Cerebellar cortex (tissue), 1 donor: Measurements from ENCODE around the gene CPED1.

Source experiments
- DNase-seq: peaks from one replicate; pipeline ENCODE4 v3.0.0-alpha.2; 2015; ENCODE audit warnings: low spot score

Gene CPED1

DNA sequence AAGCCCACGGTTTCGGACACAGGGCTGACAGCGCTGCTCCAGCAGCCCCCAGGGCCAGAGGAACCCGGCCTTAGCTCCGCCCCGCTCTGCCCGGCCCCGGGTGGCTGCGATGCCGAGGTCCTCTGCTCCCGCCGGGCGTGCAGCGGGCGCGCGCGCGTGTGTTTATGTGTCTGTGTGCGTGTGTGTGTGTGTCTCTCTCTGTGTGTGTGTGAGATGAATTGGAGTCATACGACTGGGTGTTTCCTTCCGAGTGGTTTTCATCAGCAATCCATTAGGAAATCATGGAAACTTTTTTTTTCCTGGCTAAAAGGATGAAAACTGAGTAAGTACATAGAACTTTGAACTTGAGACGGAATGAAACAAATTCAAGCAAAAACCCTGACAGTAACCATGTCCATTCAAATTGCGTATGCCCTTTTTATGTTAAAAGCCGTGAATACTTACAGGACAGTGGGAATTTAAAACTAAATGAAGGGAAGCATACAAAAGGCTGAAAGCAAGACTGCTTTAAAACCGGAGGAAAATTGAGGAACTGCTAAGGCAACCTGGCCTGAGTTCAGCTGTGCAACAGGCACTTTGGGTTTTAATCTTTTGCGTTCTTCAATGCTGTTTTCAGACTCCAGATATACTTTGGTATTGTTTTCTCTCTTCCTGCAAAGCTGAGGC lies at the start of gene CPED1:
Gene CPED1 (plus strand): TSS at position 121 of the 666 bp plus-strand sequence. CDS start 911 bp downstream, outside the sequence.
- DNase-seq: peak; percentile 43

DNA sequence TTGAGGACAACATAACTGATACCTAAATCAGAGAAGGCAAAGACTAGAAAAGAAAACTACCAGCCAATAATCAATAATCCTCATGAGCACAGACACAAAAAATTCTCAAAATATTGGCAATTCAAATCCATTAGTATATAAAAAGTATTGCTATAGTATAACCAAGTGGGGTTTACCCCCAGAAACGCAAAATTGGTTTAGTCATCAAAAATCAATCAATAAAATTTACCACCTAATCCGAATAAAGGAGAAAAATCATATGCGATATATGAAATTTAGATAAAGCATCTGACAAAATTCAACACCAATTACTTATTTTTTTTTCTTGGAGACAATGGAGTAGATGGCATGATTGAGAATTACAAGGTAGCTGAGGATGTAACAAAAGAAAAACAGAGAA lies 49.2 kb upstream of the CPED1 start:
- DNase-seq: no peak

DNA sequence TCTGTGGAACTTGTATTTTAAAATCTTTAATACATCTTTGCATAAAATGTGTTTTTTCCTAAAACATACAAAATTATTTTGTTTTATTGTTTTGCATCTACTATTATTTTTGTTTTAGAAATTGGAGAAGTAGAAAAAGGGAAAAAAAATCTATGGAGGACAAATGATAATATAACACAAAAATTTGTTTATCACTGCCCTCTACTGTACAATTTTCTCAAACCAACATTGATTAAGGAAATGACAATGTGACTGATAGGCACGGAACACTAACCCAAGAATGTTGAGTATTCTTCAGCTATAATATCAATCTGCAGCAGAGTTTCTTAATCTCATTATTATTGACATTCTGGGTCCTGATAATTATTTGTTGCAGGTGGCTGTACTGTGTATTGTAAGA lies 47.4 kb upstream of the CPED1 start:
- DNase-seq: no peak

DNA sequence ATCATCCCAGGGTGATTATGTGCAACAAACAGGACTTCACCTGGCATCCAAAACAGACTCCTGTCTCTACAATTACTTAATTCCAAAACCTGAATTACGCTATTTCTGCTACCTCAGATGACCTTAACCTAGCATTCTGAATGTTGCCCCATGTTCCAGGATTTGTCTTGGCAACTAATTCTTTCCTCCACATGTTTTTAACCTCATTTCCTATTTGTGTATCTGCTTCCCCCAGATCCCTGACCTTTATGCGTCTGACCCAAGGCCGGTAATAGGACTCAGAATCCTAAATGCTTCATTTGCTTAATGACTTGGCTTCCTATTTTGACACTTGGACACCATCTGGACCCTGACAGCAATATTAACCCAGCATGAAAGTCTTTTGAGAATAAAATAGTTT lies 46.7 kb upstream of the CPED1 start:
- no peak for DNase-seq

DNA sequence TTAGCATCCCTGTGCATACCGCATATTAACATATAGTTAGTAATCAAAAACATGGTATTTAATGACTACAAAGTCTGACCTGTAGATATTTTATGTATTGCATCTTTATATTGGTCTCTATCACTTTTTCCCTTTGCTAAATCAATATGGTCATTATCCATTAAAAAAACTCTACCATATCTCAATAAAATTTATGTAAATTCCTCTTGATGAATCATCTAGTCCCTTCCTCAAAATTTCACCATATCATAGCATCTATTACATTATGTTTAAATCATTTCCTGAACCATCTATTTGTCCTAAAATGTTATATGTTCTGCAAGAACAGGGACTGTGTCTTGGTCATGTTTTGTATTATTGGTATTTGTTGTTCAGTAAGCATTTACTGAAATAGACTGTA lies 45.6 kb upstream of the CPED1 start:
- no peak for DNase-seq

DNA sequence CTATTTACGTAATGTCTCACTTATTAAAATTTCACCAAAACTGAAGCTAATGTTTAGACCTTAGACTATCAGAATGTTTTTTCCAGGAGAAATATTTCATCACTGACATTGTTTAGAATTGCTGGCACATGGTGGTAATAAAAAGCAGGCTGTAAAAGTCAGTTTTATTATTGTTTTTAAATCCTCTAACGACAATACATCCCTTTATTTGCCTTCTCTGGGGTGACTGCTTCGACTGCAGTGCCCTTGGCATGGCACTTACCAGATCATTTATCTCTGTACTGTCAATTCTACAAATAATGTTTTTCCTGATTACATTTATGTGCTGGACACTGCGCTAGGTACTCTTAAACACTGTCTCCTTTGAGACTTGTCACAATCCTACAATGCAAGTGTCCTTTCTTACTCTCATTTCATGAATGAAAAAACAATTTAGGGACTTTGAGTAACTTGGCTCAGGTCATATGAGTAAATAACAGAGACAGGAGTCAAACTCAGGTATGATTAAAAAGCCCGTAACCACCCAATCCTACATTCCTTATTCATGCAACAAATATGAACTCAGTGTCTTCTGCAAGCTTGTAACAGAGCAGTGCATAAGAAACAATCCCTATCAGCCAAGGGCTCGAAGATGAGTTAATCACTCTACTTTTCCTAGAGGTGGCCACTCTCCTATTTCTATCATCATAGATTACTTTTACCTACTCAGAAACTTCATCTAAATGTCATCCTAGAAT lies 43.5 kb upstream of the CPED1 start:
- DNase-seq: no peak

DNA sequence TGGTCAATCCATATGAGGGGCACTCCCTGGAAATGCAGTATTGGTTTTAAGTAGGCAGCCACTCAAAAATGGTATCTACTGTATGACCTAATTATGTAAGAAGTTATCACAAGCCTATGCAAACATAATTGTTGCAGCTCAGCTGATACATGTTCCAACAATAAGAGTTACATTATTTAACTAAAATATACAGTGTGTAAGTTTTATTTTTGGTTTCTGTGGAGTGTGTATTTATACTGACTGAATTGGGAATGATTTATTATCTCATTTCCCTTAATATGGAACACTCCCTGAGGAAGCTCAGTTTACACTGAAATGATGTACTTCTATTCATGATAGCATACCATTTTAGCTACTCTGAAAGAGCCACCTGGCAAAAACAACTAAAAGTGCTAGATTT lies 40.5 kb upstream of the CPED1 start:
- no peak for DNase-seq

DNA sequence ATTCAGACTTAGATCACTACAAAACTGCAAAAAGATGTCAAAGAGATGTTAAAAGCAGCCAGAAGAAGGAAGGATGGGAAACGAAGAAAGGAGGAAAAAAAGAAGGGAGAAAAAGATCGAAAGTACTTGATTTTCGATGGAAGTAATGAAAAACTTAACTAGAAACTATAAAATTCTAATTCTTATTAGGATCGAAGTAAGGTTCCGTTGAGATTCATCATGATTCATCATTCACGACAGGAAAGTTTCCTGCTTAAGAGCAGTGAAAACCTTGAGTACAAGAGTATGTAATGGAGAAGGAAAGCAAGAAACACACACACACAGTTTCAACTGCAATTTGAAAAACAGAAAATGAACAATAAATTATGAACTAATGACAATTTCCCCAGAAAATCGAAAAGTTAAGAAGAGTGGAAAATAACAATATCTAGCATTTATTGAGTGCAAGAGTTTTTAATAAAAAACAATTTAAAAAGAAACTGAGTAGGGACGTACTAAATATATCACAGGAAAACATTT lies 39.1 kb upstream of the CPED1 start:
- DNase-seq: no peak

DNA sequence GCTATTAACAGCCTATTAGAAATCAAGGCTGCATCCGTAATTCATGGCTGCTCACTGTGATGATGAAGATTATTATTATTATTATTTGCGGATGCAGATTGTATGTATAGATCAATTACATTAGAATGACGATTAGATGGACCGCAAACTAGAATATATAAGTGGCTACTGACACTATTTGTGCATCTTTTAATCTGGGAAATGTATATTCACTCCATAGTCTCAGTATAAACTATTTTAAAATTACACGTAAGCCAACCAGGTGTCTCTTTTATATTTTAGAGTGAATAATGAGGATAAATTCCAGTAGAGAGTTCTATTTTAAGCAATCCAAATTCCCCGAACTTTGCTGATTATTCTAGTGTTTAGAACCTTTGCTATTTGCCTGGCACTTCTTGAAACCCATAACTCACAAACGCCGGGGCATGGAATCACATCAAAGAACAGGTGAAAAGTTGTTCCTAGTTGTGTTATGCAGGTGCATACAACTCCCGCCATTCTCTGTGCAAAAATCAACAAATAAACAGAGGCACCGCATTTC lies 38.4 kb upstream of the CPED1 start:
- no peak for DNase-seq

DNA sequence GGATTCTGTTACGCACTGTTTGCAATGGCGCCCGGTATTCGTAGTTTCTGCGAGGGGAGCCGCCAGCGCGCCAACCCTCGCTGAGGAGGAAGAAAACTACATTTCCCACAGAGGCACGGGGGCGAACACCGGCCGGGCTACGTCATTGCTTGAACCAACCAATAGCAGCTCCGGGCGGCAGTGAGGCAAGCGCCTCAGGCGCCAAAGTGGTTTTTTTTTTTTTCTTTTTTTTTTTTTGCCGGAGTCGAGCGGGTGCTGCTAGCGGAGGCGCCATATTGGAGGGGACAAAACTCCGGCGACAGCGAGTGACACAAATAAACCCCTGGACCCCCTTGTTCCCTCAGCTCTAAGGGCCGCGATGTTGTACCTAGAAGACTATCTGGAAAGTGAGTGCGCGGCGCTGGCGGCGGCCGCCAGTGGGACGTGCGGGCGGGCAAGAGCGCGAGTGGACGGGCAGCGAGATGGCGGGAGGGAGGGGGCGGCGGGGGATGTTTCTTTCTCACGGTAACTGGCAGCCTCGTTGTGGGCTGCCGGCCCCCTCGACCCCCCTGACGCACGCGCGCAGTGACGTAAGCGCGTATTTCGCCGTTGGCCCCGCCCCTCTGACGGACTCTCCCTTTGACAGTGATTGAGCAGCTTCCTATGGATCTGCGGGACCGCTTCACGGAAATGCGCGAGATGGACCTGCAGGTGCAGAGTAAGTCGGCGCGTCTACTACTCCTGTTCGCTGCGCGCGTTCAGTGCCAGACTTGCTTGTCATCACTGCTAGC lies 37.8 kb upstream of the CPED1 start, which contains the start of gene ING3:
Gene ING3 (plus strand): TSS at position 239 of the 770 bp plus-strand sequence. CDS start 120 bp downstream, at position 359.
- peak; percentile 99 for DNase-seq

DNA sequence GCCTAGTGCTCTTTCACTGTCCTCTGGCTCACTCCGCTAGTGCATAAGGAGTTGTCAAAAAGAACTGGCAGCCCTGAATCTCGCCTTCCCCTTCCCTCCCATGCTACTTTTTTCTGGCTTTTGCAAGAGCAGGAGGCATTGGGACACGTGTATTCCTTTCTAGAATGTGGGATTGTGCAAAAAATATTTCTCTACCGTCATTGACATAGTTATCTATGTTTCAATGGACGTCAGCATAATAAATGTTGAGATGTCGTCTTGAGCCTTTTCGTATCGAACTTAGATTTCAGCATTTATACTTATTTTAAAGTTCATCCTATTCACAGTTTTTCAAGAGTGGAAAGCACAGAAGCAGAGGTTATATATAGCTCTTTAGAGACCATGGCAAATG lies 37.2 kb upstream of the CPED1 start:
- no peak for DNase-seq

DNA sequence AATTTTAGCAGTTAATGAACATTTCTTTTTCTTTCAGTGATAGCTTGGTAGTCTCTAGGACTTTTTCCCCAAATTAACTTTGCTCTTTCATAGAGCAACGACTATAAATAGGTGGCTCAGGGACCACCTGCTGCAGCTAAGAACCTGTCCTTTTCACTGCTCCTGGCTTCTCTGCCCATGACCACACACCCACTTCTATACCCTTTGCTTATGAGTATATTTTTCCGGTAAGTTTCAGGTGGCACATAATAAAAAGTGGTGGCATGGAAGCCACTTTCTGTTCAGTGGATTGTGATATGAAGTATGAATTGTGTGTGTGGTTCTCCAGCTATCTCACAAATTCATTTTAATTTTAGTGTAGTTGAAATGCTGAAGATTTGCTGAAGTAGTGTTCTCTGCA lies 36.7 kb upstream of the CPED1 start:
- DNase-seq: no peak

DNA sequence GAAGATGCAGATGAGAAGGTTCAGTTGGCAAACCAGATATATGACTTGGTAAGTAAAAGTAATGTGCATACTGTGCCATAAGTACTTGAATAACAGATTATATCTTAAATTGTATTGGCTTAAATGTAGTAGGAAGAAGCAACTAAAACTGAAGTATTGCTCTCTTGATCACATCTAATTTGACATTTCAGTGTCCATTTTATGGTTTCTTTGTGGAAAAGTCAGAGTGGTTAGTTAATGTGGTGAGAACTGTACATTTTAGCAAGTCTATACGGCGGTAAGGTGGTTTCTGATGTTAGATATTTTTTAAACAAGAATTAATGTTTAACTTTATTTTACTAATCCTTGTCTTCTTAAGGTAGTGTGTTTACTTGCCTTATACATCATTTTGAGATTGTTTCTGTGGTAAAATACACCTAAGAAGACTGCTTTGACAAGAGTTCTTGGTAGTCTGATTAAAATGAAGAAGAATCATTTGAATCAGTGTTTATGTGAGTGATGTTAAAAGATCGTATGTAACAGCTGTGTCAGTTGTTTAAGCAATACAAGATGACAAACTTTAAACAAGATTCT lies 32.8 kb upstream of the CPED1 start:
- no peak for DNase-seq

DNA sequence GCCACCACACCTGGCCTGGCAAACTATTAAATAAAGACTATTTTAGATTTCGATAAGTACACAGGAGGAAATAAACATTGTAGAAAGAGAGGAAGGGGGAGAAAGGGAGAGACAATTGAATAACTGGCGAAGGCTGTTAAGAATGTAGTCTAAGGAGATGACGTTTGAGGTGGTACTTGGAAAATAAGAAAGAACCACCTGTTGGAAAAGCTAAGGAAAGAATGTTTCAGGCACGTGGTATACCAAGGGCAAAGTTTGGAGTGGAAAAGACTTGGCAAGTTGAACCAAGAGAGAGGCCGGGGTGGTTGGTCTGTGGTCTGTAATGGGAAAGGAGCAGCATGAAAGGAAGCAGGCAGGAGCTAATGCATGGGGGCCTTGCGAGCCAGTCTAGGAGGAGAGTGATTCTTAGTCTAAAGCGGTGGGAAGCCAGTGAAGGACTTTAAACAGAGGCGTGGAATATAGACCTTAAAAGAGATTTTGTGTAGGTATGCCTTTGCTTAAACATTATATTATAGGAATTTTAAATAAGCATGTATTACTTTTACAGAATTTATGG lies 28.5 kb upstream of the CPED1 start:
- no peak for DNase-seq

DNA sequence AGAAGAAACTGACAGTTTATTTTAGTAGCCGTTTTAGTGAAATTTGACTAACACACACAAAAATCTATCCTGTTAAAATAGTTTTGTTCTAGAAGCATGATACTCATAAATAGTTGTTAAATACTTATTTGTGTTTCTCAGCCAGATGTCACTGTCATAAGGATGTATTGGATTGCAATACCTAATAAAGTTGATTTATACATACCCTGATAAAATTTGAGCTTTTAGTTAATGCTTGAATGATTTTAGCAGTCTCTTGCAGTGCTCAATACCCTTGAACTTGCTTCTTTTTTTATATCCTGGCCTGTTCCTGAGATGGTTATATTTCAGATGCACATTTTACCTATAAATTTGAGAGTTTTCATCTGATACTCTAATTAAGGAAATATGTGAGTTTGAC lies 27.8 kb upstream of the CPED1 start:
- DNase-seq: no peak

DNA sequence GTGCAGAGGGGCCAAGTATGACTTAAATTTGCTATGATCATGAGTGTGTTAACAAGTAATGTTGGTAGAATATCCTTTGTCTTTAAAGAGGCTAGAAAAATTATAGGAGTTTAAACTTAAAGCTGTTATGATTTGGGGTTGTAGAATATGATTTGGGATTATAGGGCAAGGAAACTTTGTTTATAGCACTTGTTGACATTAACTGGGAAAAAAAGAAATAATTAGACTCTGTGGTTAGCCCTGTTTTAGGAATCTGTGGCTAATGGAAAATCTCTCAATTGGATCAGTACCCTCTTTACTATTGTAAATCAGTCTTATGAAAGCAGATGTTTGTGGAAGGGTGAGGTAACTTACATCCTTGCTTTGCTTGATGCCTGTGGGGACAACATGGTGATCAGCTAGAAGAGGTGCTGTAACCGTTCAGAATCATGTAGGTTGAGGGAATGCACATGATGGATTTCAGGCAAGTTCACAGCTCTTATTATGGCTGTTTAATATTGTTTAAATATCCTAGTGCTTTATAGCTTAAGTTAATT lies 26.8 kb upstream of the CPED1 start:
- no peak for DNase-seq

DNA sequence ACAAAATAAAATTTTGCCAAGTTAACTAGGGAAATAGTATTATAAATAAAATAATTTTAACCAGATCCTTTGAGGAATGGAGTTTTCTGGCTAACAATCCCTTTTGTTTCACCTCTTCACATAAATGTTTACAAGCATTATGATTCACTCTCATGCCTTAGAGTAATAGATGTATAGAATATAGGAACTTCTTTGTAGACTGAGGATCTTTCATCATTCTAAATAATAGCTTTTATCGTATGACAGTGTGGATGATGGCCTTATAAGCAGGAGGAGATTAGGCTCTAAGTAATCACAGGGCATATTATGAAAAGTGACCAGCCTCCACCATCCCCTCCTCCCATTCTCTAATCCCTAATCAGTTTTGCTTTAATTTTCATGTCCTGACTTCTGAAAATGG lies 24.4 kb upstream of the CPED1 start:
- no peak for DNase-seq

DNA sequence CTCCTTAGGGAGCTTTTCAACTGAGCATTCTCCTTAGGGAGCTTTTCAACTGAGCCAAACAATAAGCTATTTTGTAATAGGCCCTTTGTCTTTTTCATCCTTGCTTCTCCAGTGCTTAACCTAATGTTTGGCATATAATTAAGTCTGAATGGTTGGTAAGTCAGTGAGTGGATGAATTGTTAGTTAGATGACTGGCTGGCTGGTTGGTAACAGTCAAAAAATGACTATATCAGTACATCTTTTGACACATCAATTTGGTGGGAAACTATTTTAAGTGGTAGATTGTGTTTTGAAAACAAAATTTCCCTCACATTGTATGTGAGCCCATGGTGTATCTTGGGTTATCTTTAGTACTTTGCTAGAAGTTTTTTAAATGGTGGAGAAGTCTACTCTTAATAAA lies 21.6 kb upstream of the CPED1 start:
- no peak for DNase-seq

DNA sequence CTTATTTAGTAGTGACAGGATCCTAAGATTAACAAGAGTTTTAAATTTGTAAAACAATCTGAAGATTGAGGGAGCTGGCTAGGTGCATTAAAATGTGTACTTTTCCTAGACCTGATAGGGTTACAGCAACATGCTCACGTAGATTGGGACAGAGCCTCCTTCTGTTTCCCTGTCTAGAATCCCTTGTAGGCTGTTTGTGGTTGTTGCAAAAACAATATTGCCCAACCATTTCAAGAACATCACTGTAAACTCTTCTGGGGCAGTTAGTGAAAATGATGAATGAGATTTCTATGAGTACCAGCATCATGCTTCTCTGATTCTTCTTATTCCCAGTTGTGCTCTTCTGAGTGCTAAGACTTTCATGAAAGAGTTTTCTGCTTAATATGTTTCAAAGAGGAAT lies 14.7 kb upstream of the CPED1 start:
- DNase-seq: no peak

DNA sequence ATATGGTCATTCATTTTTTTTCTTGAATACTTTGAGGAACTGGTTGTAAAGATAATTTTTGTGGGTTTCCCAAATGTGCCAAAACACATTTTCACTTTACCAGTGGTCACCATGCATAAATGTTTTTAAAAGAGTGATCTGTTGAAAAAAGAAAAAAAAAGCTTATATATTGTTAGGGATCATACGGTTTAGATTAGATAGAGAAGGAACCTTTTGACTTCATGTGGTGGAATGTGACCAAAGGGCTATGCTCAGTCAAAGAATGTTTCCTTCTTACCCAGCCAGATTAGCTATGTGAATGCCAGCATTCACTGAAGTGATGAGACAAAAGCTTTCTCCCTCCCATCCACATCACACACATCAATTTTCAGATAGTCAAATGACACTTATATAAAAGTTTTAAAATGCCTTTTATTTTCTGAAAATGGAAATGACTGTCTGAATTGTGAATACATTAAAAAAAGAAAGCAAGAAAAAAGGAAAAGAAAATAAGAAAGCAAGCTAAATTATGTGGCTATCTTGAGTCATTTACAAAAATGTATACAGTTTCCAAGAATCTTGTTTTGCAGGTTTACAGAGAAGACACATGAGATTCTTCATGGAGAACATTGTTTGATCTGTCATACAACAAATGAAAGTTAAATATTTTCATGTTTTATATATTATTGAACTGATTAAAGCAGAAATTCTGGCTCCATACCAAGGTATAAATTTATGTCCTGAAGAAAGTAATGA lies 8.6 kb upstream of the CPED1 start:
- no peak for DNase-seq

DNA sequence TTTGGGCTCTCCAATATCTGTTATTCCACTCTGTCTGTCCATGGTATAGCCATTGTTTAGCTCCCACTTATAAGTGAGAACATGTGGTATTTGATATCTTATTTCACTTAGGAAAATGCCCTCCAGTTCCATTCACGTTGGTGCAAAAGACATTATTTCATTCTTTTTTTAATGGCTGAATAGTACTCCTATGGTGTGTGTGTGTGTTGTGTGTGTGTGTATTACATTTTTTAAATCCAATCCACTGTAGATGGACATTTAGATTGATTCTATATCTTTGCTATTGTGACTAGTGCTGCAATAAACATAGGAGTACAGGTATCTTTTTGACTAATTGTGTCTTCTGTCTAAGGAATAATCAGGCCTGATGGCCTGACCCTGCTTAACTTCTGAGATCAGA lies 7.4 kb upstream of the CPED1 start:
- no peak for DNase-seq
